Glutamatergic neuron (in vitro differentiated cells): ENCODE data around the gene IGSF9. TPM values are rescaled to one million over a fixed set of nuclear protein-coding genes. Genes with fewer than 3 reads are reported as not detected.

ENCODE experiments used
- DNase-seq: peaks from one replicate; pipeline ENCODE4 v3.0.0; 2022
- H3K27ac Mint-ChIP-seq: one replicate; pipeline ENCODE4 v1.8.0; 2020; ENCODE audit warnings: mild to moderate bottlenecking, mixed read lengths, inconsistent platforms; ENCODE audit not compliant: unreplicated experiment
- H3K27me3 Mint-ChIP-seq: one replicate; pipeline ENCODE4 v1.8.0; 2020; ENCODE audit warnings: mild to moderate bottlenecking, moderate library complexity, mixed read lengths, inconsistent platforms; ENCODE audit not compliant: unreplicated experiment
- H3K36me3 Mint-ChIP-seq: one replicate; pipeline ENCODE4 v1.8.0; 2020; ENCODE audit warnings: mild to moderate bottlenecking, mixed read lengths, inconsistent platforms; ENCODE audit not compliant: unreplicated experiment
- H3K4me1 Mint-ChIP-seq: one replicate; pipeline ENCODE4 v1.8.0; 2020; ENCODE audit warnings: mild to moderate bottlenecking, low read depth, mixed read lengths, inconsistent platforms; ENCODE audit not compliant: unreplicated experiment
- H3K4me3 Mint-ChIP-seq: one replicate; pipeline ENCODE4 v1.8.0; 2020; ENCODE audit warnings: mild to moderate bottlenecking, mixed read lengths, inconsistent platforms; ENCODE audit not compliant: unreplicated experiment
- H3K9me3 Mint-ChIP-seq: one replicate; pipeline ENCODE4 v1.8.0; 2020; ENCODE audit warnings: mild to moderate bottlenecking, moderate library complexity, mixed read lengths, inconsistent platforms; ENCODE audit not compliant: unreplicated experiment
- total RNA-seq: library from RNA; stranded (reverse); fragmentation: NEBNext Ultra II Directional; extraction: Animal tissue kit (Norgen Biotek cat#: 25700); gene quantifications from one replicate; pipeline ENCODE4 v1.2.1, GENCODE V29; 2021; ENCODE audit not compliant: unreplicated experiment
- TF ChIP-seq, protein P1 (sequence below): fragments of 200-600 bp; sonication (generic); IDR thresholded peaks from one replicate; pipeline ENCODE4 v1.5.0; 2021; ENCODE audit not compliant: partially characterized antibody, unreplicated experiment

Gene IGSF9
- total RNA-seq, 1 donor from 2014 or later: 23.4 TPM

DNA sequence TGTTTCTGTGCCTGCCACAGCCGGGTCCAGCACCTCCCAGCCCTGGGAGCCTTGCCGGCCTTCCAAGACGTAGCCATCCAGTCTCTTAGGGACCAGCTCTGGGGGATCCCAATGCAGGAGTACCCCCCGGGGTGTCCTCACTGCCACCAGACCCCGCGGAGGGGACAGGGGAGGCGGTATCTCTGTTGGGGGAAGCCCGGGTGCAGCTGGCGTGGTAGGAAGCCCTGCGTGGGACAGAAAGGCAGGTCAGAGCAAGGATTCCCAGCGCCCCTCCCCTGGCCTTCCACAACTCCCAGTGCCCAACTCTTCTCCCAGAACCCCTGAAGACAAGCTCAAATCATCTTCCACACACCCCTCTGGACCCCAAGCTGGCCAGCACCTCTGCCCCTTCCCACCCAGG is 15.2 kb downstream of the IGSF9 start:
- Mint-ChIP-seq H3K27me3 (peaks cover 7% of the 10 kb centered on the region), H3K4me1 (peaks cover 19% of the 10 kb centered on the region), H3K36me3 (peaks cover 10% of the 10 kb centered on the region), H3K4me3 (no peak overlapping the region), H3K27ac (no peak overlapping the region), H3K9me3 (peaks cover 8% of the 10 kb centered on the region)
- DNase-seq: no peak
- TF ChIP-seq, protein P1, sequence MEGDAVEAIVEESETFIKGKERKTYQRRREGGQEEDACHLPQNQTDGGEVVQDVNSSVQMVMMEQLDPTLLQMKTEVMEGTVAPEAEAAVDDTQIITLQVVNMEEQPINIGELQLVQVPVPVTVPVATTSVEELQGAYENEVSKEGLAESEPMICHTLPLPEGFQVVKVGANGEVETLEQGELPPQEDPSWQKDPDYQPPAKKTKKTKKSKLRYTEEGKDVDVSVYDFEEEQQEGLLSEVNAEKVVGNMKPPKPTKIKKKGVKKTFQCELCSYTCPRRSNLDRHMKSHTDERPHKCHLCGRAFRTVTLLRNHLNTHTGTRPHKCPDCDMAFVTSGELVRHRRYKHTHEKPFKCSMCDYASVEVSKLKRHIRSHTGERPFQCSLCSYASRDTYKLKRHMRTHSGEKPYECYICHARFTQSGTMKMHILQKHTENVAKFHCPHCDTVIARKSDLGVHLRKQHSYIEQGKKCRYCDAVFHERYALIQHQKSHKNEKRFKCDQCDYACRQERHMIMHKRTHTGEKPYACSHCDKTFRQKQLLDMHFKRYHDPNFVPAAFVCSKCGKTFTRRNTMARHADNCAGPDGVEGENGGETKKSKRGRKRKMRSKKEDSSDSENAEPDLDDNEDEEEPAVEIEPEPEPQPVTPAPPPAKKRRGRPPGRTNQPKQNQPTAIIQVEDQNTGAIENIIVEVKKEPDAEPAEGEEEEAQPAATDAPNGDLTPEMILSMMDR: no peak

DNA sequence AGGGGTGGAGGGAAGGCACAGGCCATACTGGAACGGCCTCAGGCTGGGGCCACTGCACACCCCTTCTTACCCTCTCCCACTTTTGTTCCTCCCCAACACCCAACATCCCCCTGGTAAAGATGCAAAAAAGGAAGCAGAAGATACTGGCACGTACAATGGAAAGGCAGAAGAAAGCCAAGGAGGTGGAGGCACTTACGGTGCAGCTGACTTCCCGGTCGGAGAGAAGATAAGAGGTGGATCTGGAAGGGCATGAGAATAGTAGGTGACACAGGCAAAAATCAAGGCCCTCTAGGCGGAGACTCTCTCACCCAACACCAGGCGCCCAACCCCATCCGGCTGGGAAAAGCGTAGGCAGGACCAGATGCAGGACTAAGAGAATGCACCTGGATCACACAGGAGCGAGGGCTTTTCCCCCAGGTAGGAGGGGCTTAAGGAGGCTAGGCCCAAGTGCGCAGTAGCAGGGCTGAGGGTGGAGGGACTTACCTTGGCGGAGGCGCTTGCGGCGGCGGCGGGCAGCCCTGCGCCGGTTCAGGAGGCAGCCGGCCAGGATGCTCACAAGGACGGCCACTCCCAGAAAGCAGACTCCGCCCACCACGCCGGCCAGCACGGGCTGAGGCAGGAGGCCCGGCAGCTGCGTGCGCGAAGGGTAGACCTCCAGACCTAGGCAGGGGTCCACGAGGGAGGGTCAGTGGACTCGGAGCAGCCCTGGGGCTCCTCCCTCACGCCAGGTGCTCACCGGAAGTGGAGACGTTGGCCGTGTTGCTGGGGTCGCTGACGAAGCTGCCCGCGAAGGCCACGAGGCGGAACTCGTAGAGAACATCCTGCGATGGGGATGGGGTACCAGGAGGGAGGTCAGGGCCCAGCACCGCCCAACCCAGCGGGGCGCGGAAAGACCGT is 16.0 kb downstream of the IGSF9 start:
- TF ChIP-seq, protein P1: no peak
- H3K9me3 Mint-ChIP-seq: peaks cover 8% of the 10 kb centered on the region
- peaks cover 19% of the 10 kb centered on the region for H3K4me1 Mint-ChIP-seq
- peaks cover 10% of the 10 kb centered on the region for H3K27me3 Mint-ChIP-seq
- H3K27ac Mint-ChIP-seq: peak overlapping the region; percentile 18
- peak overlapping the region; percentile 9 for H3K4me3 Mint-ChIP-seq
- H3K36me3 Mint-ChIP-seq: peaks cover 10% of the 10 kb centered on the region
- no peak for DNase-seq

DNA sequence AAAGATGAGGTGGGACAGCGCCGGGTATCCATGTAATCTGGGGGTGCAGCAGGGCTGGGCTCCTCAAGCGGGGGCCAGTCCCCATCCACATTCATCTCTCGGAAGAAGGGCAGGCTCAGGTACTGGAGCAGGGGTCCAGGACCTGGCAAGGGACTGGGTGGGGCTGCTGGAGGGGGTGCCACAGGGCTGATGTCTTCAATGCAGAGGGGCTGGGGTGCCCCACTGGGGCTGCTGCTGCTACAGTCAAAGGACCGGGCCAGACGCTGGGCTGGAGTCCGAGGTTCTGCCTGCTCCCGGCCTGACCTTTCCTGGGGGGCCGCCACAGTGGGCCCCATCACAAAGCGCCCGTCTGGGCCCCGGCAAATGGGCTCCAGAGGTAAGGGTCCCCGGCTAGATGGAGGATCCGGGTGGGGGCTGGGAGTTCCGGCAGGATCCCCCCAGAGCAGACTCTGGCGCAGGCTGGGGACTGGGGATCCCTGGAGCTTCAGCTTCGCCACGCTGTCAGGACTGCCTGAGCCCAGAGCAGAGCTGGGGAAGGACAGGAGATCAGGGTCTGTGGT is 16.8 kb downstream of the IGSF9 start:
- H3K4me1 Mint-ChIP-seq: peaks cover 19% of the 10 kb centered on the region
- peaks cover 10% of the 10 kb centered on the region for H3K36me3 Mint-ChIP-seq
- no peak for DNase-seq
- no peak overlapping the region for H3K27ac Mint-ChIP-seq
- H3K4me3 Mint-ChIP-seq: no peak overlapping the region
- H3K9me3 Mint-ChIP-seq: peaks cover 11% of the 10 kb centered on the region
- peaks cover 14% of the 10 kb centered on the region for H3K27me3 Mint-ChIP-seq
- TF ChIP-seq, protein P1: no peak

DNA sequence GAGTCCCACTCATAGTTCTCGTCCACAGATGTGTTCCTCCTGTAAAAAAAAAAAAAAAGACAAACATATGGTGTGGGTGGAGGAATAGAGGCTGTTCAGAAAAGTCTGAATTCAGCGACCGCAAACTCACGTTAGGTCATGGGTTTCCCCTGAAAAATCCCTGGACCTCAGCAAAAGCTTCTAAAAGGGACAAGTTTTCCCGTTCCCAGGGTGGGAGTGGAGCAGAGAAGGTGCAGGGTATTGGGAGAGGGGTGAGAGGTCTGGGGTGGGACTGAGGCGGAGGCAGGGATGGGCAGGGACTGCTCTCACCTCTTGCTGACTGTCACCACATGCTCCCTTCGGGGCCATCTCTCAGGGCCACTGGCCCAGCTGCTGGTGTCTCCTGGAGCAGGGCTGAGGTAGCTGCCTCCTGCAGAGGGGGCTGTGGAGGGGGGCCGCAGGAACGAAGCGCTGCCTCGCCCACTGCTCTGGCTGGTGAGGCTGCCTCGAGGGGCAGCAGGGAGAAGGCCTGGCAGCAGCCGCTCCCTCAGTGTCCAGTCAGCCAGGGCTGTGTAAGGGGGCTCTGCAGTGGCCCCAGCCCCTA is 17.5 kb downstream of the IGSF9 start:
- peak; percentile 67 for DNase-seq
- peaks cover 8% of the 10 kb centered on the region for H3K36me3 Mint-ChIP-seq
- H3K27ac Mint-ChIP-seq: peak overlapping the region; percentile 64
- H3K9me3 Mint-ChIP-seq: peaks cover 14% of the 10 kb centered on the region
- H3K4me3 Mint-ChIP-seq: no peak overlapping the region
- peaks cover 22% of the 10 kb centered on the region for H3K4me1 Mint-ChIP-seq
- peaks cover 14% of the 10 kb centered on the region for H3K27me3 Mint-ChIP-seq
- TF ChIP-seq, protein P1: no peak
